ENCODE results near the gene PTEN.

- TF ChIP-seq CTCF (IDR thresholded peaks at IDR 0.05; ENCODE audit: insufficient read depth, low read length, poor library complexity, severe bottlenecking) (no peak), EZH2phosphoT487 (conservative IDR thresholded peaks at IDR 0.05; ENCODE audit: low read length) (no peak)
These were observed 9.4 kb downstream of the PTEN start for GRCh38 chr10:87872828-87873227.

Measured in SU-DHL-6 (cell line).